Hypothalamus (tissue), 51 donors: ENCODE measurements around the gene EIF3CL.
"Not testable (repeated sequence)": the region's sequence is repeated elsewhere in the genome, so short reads cannot be mapped to it uniquely, and the experiment has no call there.

ENCODE experiments used
- DNase-seq, 51 donors: peaks; one replicate each; lab custom pipeline; 2025; lab: John Stamatoyannopoulos, UW

Gene EIF3CL

GRCh38 chr16:28403220-28404072, at the start of gene EIF3CL:
Gene EIF3CL (minus strand): TSS chr16:28403841. CDS start chr16:28403618, 223 bp downstream.
- DNase-seq: not testable (repeated sequence)

- not testable (repeated sequence) for DNase-seq
These were observed 43.4 kb upstream of the EIF3CL start for GRCh38 chr16:28447081-28447480.

GRCh38 chr16:28446388-28446787, 42.7 kb upstream of the EIF3CL start:
- DNase-seq: not testable (repeated sequence)

- DNase-seq: not testable (repeated sequence)
These were observed 40.3 kb upstream of the EIF3CL start for GRCh38 chr16:28443943-28444342.

- not testable (repeated sequence) for DNase-seq
These were observed 35.3 kb upstream of the EIF3CL start for GRCh38 chr16:28438899-28439298.

GRCh38 chr16:28435340-28435739, 31.7 kb upstream of the EIF3CL start:
- DNase-seq: not testable (repeated sequence)

GRCh38 chr16:28426060-28426680, 22.5 kb upstream of the EIF3CL start:
- DNase-seq: not testable (repeated sequence)

- DNase-seq: not testable (repeated sequence)
These were observed 17.6 kb upstream of the EIF3CL start for GRCh38 chr16:28421071-28421750.

GRCh38 chr16:28417033-28417432, 13.4 kb upstream of the EIF3CL start:
- not testable (repeated sequence) for DNase-seq

GRCh38 chr16:28414530-28414929, 10.9 kb upstream of the EIF3CL start:
- not testable (repeated sequence) for DNase-seq

GRCh38 chr16:28413585-28413984, 9.9 kb upstream of the EIF3CL start:
- DNase-seq: not testable (repeated sequence)

GRCh38 chr16:28392054-28392453, 11.6 kb downstream of the EIF3CL start:
- DNase-seq: not testable (repeated sequence)

GRCh38 chr16:28382177-28382867, 21.3 kb downstream of the EIF3CL start:
- DNase-seq: not testable (repeated sequence)

- DNase-seq: not testable (repeated sequence)
These were observed 25.8 kb downstream of the EIF3CL start for GRCh38 chr16:28377822-28378221.

GRCh38 chr16:28377108-28377625, 26.5 kb downstream of the EIF3CL start:
- not testable (repeated sequence) for DNase-seq

GRCh38 chr16:28375115-28375514, 28.5 kb downstream of the EIF3CL start:
- not testable (repeated sequence) for DNase-seq

GRCh38 chr16:28374281-28374680, 29.4 kb downstream of the EIF3CL start:
- DNase-seq: not testable (repeated sequence)

- DNase-seq: not testable (repeated sequence)
These were observed 35.7 kb downstream of the EIF3CL start for GRCh38 chr16:28367926-28368325.

GRCh38 chr16:28364268-28365173, 39.1 kb downstream of the EIF3CL start:
- DNase-seq: not testable (repeated sequence)
